Left lung (tissue), 10 donors: ENCODE results near the gene NFKB2. TPM values are rescaled to one million over a fixed set of nuclear protein-coding genes. Genes with fewer than 3 reads are reported as not detected.

Experiments used
- ATAC-seq: fragments of 200-7000 bp; cut with Tn5 transposase; one replicate; pipeline ENCODE4 v1.9.1; 2020; ENCODE audit warnings: moderate library complexity
- DNase-seq, 4 donors: peaks; one replicate each; pipeline ENCODE4 v3.0.0-alpha.2; 2013 to 2020
- H3K27ac ChIP-seq, 2 donors: fragments of 200-600 bp; sonication (generic) in 1 of 2; one replicate each; pipeline versions ENCODE4 v1.5.0 to v1.8.0; 2020 to 2021
- H3K27me3 ChIP-seq, 2 donors: fragments of 200-600 bp; sonication (generic) in 1 of 2; one replicate each; pipeline versions ENCODE4 v1.5.0 to v1.8.0; 2020 to 2021
- H3K36me3 ChIP-seq, 2 donors: fragments of 200-600 bp; sonication (generic) in 1 of 2; one replicate each; pipeline versions ENCODE4 v1.5.0 to v1.8.0; 2020 to 2021
- H3K4me1 ChIP-seq, 2 donors: fragments of 200-600 bp; one replicate each; pipeline ENCODE4 v1.8.0; 2021
- H3K4me3 ChIP-seq, 2 donors: fragments of 200-600 bp; sonication (generic) in 1 of 2; one replicate each; pipeline versions ENCODE4 v1.5.0 to v1.8.0; 2020 to 2021; ENCODE audit warnings: mild to moderate bottlenecking in 1 of 2
- H3K9me3 ChIP-seq, 2 donors: fragments of 200-600 bp; sonication (generic) in 1 of 2; one replicate each; pipeline versions ENCODE4 v1.5.0 to v1.8.0; 2020 to 2021
- CTCF ChIP-seq, 2 donors: fragments of 200-600 bp; sonication (generic) in 1 of 2; IDR thresholded peaks; one replicate each; pipeline versions ENCODE4 v1.5.0 to v1.8.0; 2021; ENCODE audit warnings: antibody characterized with exemption in 2 of 2
- intact Hi-C, 2 donors: fragments of 100-400 bp; cut with DNase I; formaldehyde crosslinking; loops; one replicate each; pipeline versions ENCODE4 v1.11.2 to v1.14.2; 2022
- polyA plus RNA-seq, 6 donors: library from polyadenylated mRNA; unstranded; fragments of 120-200 nt; gene quantifications; one replicate each; pipeline ENCODE4 v1.2.1, GENCODE V29; 2013; ENCODE audit not compliant: insufficient read length in 6 of 6
- total RNA-seq, 2 donors: library from RNA; stranded (reverse); fragmentation: NEBNext Ultra II Directional; extraction: Animal tissue kit (Norgen Biotek cat#: 25700); gene quantifications; one replicate each; pipeline ENCODE4 v1.2.1, GENCODE V29; 2021
- donor health status: DM: no; HTN: yes; CAD: no.
- donor health status: DM: no; HTN: no; CAD: no.

Gene NFKB2
- total and polyA plus RNA-seq, 8 donors: 22.0 to 50.2 (median 25.6) TPM

GRCh38 chr10:102404361-102405107, 9.0 kb downstream of the NFKB2 start:
- H3K27ac ChIP-seq: no peak overlapping the region
- peak in 1 of 4 donors; percentile 60 for DNase-seq
- H3K9me3 ChIP-seq: no peaks in the 10 kb centered on the region
- no peak for TF ChIP-seq CTCF (IDR thresholded peaks at IDR 0.05)
- peaks cover 0 to 41% of the 10 kb centered on the region in 2 donors for H3K36me3 ChIP-seq
- H3K4me1 ChIP-seq: peaks cover 0 to 20% of the 10 kb centered on the region in 2 donors
- H3K4me3 ChIP-seq: no peak overlapping the region
- ATAC-seq: no peak
- intact Hi-C loops: no loop called here
- H3K27me3 ChIP-seq: peaks cover 4 to 29% of the 10 kb centered on the region in 2 donors

- ATAC-seq: no peak
- intact Hi-C loops: no loop called here
- Histone ChIP-seq H3K36me3 (peaks cover 0 to 36% of the 10 kb centered on the region in 2 donors), H3K4me3 (no peak overlapping the region), H3K9me3 (no peaks in the 10 kb centered on the region), H3K27me3 (peaks cover 11 to 35% of the 10 kb centered on the region in 2 donors), H3K27ac (no peak overlapping the region), H3K4me1 (peaks cover 0 to 18% of the 10 kb centered on the region in 2 donors)
- DNase-seq: no peak
- TF ChIP-seq CTCF (IDR thresholded peaks at IDR 0.05): no peak
Measured at GRCh38 chr10:102405108-102405571, 9.6 kb downstream of the NFKB2 start.

- Histone ChIP-seq H3K9me3 (no peaks in the 10 kb centered on the region), H3K4me3 (no peak overlapping the region), H3K4me1 (peaks cover 0 to 21% of the 10 kb centered on the region in 2 donors), H3K27me3 (peaks cover 15 to 40% of the 10 kb centered on the region in 2 donors), H3K36me3 (peaks cover 0 to 31% of the 10 kb centered on the region in 2 donors), H3K27ac (no peak overlapping the region)
- DNase-seq (no peak), ATAC-seq (no peak)
- no peak for TF ChIP-seq CTCF (IDR thresholded peaks at IDR 0.05)
- intact Hi-C loops: no loop called here
Measured at GRCh38 chr10:102405632-102406031, 10.1 kb downstream of the NFKB2 start.

GRCh38 chr10:102406815-102407214, 11.3 kb downstream of the NFKB2 start:
- H3K4me3 ChIP-seq: no peak overlapping the region
- no peak for DNase-seq
- peaks cover 0 to 19% of the 10 kb centered on the region in 2 donors for H3K36me3 ChIP-seq
- intact Hi-C loops: no loop called here
- H3K9me3 ChIP-seq: no peaks in the 10 kb centered on the region
- TF ChIP-seq CTCF (IDR thresholded peaks at IDR 0.05): no peak
- peaks cover 27 to 51% of the 10 kb centered on the region in 2 donors for H3K27me3 ChIP-seq
- H3K27ac ChIP-seq: no peak overlapping the region
- no peak for ATAC-seq
- peaks cover 0 to 24% of the 10 kb centered on the region in 2 donors for H3K4me1 ChIP-seq

DNA sequence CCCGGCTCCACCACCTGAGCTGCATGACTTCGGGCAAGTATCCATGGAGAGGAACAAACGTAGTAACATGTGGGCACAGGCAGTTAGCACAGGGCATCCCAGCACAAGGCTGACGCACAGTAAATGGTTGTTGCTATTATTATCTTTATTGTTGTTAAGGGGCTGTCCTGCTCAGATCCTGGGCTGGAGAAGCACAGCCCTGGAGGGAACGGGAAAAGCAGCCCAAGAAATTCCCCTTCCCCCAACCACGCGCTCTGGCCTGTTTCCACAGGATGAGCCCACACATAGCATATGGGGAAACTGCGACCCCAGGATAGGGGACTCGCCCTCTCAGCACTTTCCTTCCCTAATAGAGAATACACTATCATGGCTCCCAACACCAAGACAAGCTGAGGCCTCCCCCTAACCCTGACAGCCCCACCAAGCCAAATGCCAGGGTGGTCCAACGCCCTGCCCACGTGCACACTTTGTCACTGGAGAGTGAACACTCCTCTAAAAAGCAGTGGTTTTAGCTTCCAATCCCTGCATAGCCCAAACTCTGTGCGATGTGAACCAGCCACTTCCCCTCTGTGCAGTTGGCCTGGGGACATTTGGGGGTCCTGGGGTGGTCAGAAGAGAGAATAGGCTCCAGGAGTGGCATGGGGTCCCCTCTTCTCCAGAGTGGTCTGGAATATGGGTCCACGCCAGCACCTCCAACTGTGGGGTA, 12.1 kb downstream of the NFKB2 start:
- Histone ChIP-seq H3K27ac (no peak overlapping the region), H3K36me3 (peaks cover 0 to 12% of the 10 kb centered on the region in 2 donors), H3K27me3 (peaks cover 34 to 59% of the 10 kb centered on the region in 2 donors), H3K9me3 (no peaks in the 10 kb centered on the region), H3K4me3 (no peak overlapping the region), H3K4me1 (peaks cover 0 to 24% of the 10 kb centered on the region in 2 donors)
- no peak for TF ChIP-seq CTCF (IDR thresholded peaks at IDR 0.05)
- DNase-seq: no peak
- no peak for ATAC-seq
- intact Hi-C loops: no loop called here
